GM12878 (cell line): ENCODE measurements around the gene PPP2R2D. TPM values are rescaled to one million over a fixed set of nuclear protein-coding genes. Genes with fewer than 3 reads are reported as not detected.

Source experiments
- ATAC-seq: fragments of 200-7000 bp; cut with Tn5 transposase; 3 replicates; pipeline ENCODE4 v1.9.1; 2020; ENCODE audit warnings: mild to moderate bottlenecking, moderate library complexity
- BruUV-seq: library from RNA; stranded (reverse); fragments of 400-500 nt; replicated peaks from 2 replicates; lab custom pipeline; 2021; lab: Mats Ljungman, UMichigan
- CTCF ChIA-PET: fragments of 300-600 bp; sonication (Branson Sonifier 250); formaldehyde crosslinking; extraction: SDS; loops from one replicate; lab custom pipeline; 2021; ENCODE audit warnings: inconsistent platforms; lab: Yijun Ruan, JAX
- POLR2A ChIA-PET: fragments of 350-600 bp; formaldehyde crosslinking; extraction: SDS; loops from one replicate; lab custom pipeline; 2021; ENCODE audit warnings: inconsistent platforms; lab: Charles Lee
- RAD21 ChIA-PET: fragments of 300-600 bp; sonication (Branson Sonifier 250); formaldehyde crosslinking; loops from one replicate; lab custom pipeline; 2023; ENCODE audit warnings: antibody characterized with exemption; ENCODE audit not compliant: unreplicated experiment; lab: Charles Lee
- SMC1A ChIA-PET: fragments of 300-600 bp; sonication (Branson Sonifier 250); formaldehyde crosslinking; loops from one replicate; lab custom pipeline; 2023; ENCODE audit not compliant: unreplicated experiment, uncharacterized antibody; lab: Charles Lee
- DNase-seq: peaks from one replicate; pipeline ENCODE4 v3.0.0-alpha.2; 2011; ENCODE audit warnings: low read depth, low spot score
- FAIRE-seq: peaks from 3 replicates; lab custom pipeline; 2011; peaks lifted over from hg19 to GRCh38; lab: Jason Lieb, UNC
- H2AFZ ChIP-seq: 2 replicates; pipeline ENCODE4 v1.6.0; 2011; ENCODE audit warnings: low read depth, low read length, control low read depth; ENCODE audit not compliant: control insufficient read depth
- H3K27ac ChIP-seq: 2 replicates; pipeline ENCODE4 v1.5.1; 2011; ENCODE audit warnings: control low read depth; ENCODE audit not compliant: control insufficient read depth, insufficient read depth
- H3K27me3 ChIP-seq, 2 experiments: replicated peaks in 1 of 2; 2 replicates each; pipeline versions ENCODE4 v1.6.0 to v1.6.1; 2011; ENCODE audit warnings: low read length in 1 of 2; ENCODE audit not compliant: control insufficient read depth in 2 of 2, insufficient read depth in 2 of 2
- H3K36me3 ChIP-seq, 2 experiments: 2 replicates each; pipeline ENCODE4 v1.5.1; 2011; ENCODE audit warnings: low read length in 1 of 2; ENCODE audit not compliant: control insufficient read depth in 2 of 2, insufficient read depth in 2 of 2
- H3K4me1 ChIP-seq: 2 replicates; pipeline ENCODE4 v1.6.1; 2011; ENCODE audit warnings: mild to moderate bottlenecking, low read length, moderate library complexity, mixed read lengths; ENCODE audit not compliant: control insufficient read depth, insufficient read depth
- H3K4me2 ChIP-seq: 2 replicates; pipeline ENCODE4 v1.6.0; 2011; ENCODE audit warnings: control low read depth; ENCODE audit not compliant: control insufficient read depth, insufficient read depth
- H3K4me3 ChIP-seq: fragments of 200-600 bp; sonication (generic); 2 replicates; pipeline ENCODE4 v1.5.1; 2016
- H3K79me2 ChIP-seq: 2 replicates; pipeline ENCODE4 v1.6.0; 2011; ENCODE audit warnings: low read length; ENCODE audit not compliant: control insufficient read depth, insufficient read depth
- H3K9ac ChIP-seq: 2 replicates; pipeline ENCODE4 v1.8.0; 2011; ENCODE audit warnings: low read length, control low read depth, mixed read lengths; ENCODE audit not compliant: control insufficient read depth, insufficient read depth
- H3K9me3 ChIP-seq: replicated peaks from 3 replicates; pipeline ENCODE4 v1.5.1; 2011; ENCODE audit warnings: mild to moderate bottlenecking, low read length; ENCODE audit not compliant: control insufficient read depth, insufficient read depth
- H4K20me1 ChIP-seq: 2 replicates; pipeline ENCODE4 v1.6.0; 2011; ENCODE audit not compliant: control insufficient read depth, insufficient read depth
- BCL3 ChIP-seq: IDR thresholded peaks from 2 replicates; pipeline ENCODE4 v1.6.1; 2011; ENCODE audit warnings: borderline replicate concordance, low read depth, mild to moderate bottlenecking, moderate library complexity, low read length; ENCODE audit not compliant: insufficient read depth, poor library complexity, severe bottlenecking
- BHLHE40 ChIP-seq, 2 experiments: fragments of 450-650 bp in 1 of 2; IDR thresholded peaks; 2 replicates each; pipeline ENCODE4 v1.6.1; 2011 to 2017; ENCODE audit warnings: low read depth in 2 of 2, borderline replicate concordance in 1 of 2, improper control_type of control experiment in 1 of 2, low read length in 1 of 2, mild to moderate bottlenecking in 1 of 2
- ESRRA ChIP-seq: IDR thresholded peaks from 2 replicates; pipeline ENCODE4 v1.6.1; 2012; ENCODE audit warnings: mild to moderate bottlenecking, low read length, improper control_type of control experiment
- HDGF ChIP-seq: fragments of 450-650 bp; IDR thresholded peaks from 2 replicates; pipeline ENCODE4 v1.6.1; 2016; ENCODE audit warnings: antibody characterized with exemption
- HSF1 ChIP-seq: fragments of 150-350 bp; IDR thresholded peaks from 2 replicates; pipeline ENCODE4 v1.6.1; 2014; ENCODE audit warnings: mild to moderate bottlenecking, low read depth, low read length
- MEF2B ChIP-seq: fragments of 450-650 bp; IDR thresholded peaks from 2 replicates; pipeline ENCODE4 v1.6.1; 2018; ENCODE audit warnings: mild to moderate bottlenecking, moderate library complexity; ENCODE audit not compliant: partially characterized antibody, poor library complexity, severe bottlenecking
- MXI1 ChIP-seq: fragments of 150-350 bp; IDR thresholded peaks from 2 replicates; pipeline ENCODE4 v1.6.1; 2011; ENCODE audit warnings: low read depth, mild to moderate bottlenecking, inconsistent platforms, low read length, improper control_type of control experiment
- POLR2A ChIP-seq: IDR thresholded peaks from 2 replicates; pipeline ENCODE4 v1.6.1; 2011; ENCODE audit warnings: low read depth, mild to moderate bottlenecking, low read length
- REST ChIP-seq: IDR thresholded peaks from 2 replicates; pipeline ENCODE4 v1.6.1; 2012; ENCODE audit warnings: mild to moderate bottlenecking, low read depth, low read length
- RUNX3 ChIP-seq: IDR thresholded peaks from 2 replicates; pipeline ENCODE4 v1.6.1; 2012; ENCODE audit warnings: low read length, inconsistent platforms
- SIN3A ChIP-seq: IDR thresholded peaks from 2 replicates; pipeline ENCODE4 v1.6.1; 2012; ENCODE audit warnings: low read depth, low read length, improper control_type of control experiment
- SRF ChIP-seq, 2 experiments: IDR thresholded peaks; 2 replicates each; pipeline ENCODE4 v1.6.1; 2011; ENCODE audit warnings: low read depth in 2 of 2, low read length in 2 of 2, mild to moderate bottlenecking in 1 of 2, moderate library complexity in 1 of 2
- TCF12 ChIP-seq: IDR thresholded peaks from 2 replicates; pipeline ENCODE4 v1.6.1; 2011; ENCODE audit warnings: low read depth, mild to moderate bottlenecking, low read length
- WGBS: methylation state at CpG from one replicate; pipeline ENCODE4 v1.1.6; 2016; ENCODE audit warnings: low lambda C conversion rate; ENCODE audit not compliant: insufficient replicate concordance, insufficient coverage; ENCODE audit errors: missing lambda C conversion rate; 5-methylcytosine and 5-hydroxymethylcytosine counted together
- in situ Hi-C: fragments of 300-500 bp; cut with MboI; formaldehyde crosslinking; loops from 9 replicates; pipeline ENCODE4 v1.14.3; 2018; ENCODE audit warnings: mixed read lengths
- intact Hi-C: fragments of 100-400 bp; cut with micrococcal nuclease; formaldehyde crosslinking; loops from one replicate; pipeline ENCODE4 v1.14.2; 2022; ENCODE audit not compliant: unreplicated experiment
- polyA plus RNA-seq, 11 experiments: library from polyadenylated mRNA; depleted of rRNA in 4 of 11; unstranded in 6 of 11; stranded (reverse) in 5 of 11; fragments of >200 nt; fragmentation: Nextera tagmentation in 4 of 11; fragmentation: Illumina TruSeq in 1 of 11; extraction: Ambion mirVana in 4 of 11; extraction: Trizol in 1 of 11; gene quantifications; 1 replicate in 1 of 11; 2 replicates in 10 of 11; pipeline versions ENCODE4 v1.2.1 to v1.2.3, GENCODE V29; 2011 to 2016; ENCODE audit warnings: inconsistent platforms in 2 of 11, missing spikeins in 2 of 11, low read depth in 1 of 11
- total RNA-seq, 4 experiments: library from RNA; depleted of rRNA in 3 of 4; stranded (reverse); fragments of >200 nt in 3 of 4; fragmentation: Illumina TruSeq in 1 of 4; extraction: Trizol in 1 of 4; gene quantifications; 2 replicates each; pipeline versions ENCODE4 v1.2.1 to v1.2.3, GENCODE V29; 2013 to 2021

The PPP2R2D gene
- total and polyA plus RNA-seq, 10 of the 15 experiments (the other 5 are each of a cell fraction or from before 2014, with no cell fraction given), result 2.8 to 41.9 (median 21.8) TPM

- ChIA-PET RAD21 (interaction anchor here (1.3 to 2.3 kb wide), 3 partner anchors 57 to 139 kb away, joined by 4 to 30 read pairs (median 5); no protein-coding TSS in a partner anchor), CTCF (interaction anchor here (0.7 to 2.6 kb wide), 10 partner anchors 9 to 257 kb away, joined by 3 to 50 read pairs (median 7); partner anchors contain the start of gene PPP2R2D), SMC1A (interaction anchor here (0.7 to 2.0 kb wide), 8 partner anchors 14 to 136 kb away, joined by 3 to 17 read pairs (median 3); partner anchors contain the start of gene PPP2R2D), POLR2A (no interaction called here)
- 52% methylated on average over 10 of the region's 10 CpGs for WGBS
- H3K9me3 ChIP-seq, result no peaks in the 10 kb centered on the region; the same call in 2 of the 3 replicates
- H3K79me2 ChIP-seq, result no peaks in the 10 kb centered on the region
- no peaks in the 10 kb centered on the region for H3K36me3 ChIP-seq
- H3K27me3 ChIP-seq, result no peaks in the 10 kb centered on the region; a peak in 1 of 4 replicates
- H3K4me1 ChIP-seq, result no peaks in the 10 kb centered on the region
- H3K4me3 ChIP-seq, result no peak overlapping the region
- H2AFZ ChIP-seq, result no peak overlapping the region
- no TSS peak for BruUV-seq
- FAIRE-seq, result no peak
- no peak overlapping the region for H3K27ac ChIP-seq
- H3K4me2 ChIP-seq, result no peak overlapping the region
- H4K20me1 ChIP-seq, result no peaks in the 10 kb centered on the region
- ATAC-seq, result no peak
- no peak overlapping the region for H3K9ac ChIP-seq
- no peak for DNase-seq
- in situ Hi-C loops, result loop anchor here (5.0 kb wide), 2 partner anchors 136 to 261 kb away; no protein-coding TSS in a partner anchor
- intact Hi-C loops, result no loop called here
- TF ChIP-seq HSF1 (no peak), ESRRA (no peak), MEF2B (no peak), MXI1 (no peak), SIN3A (no peak), TCF12 (no peak), BCL3 (no peak), POLR2A (no peak), RUNX3 (no peak), HDGF (no peak), BHLHE40 (IDR thresholded peaks at IDR 0.05; ENCODE audit: borderline replicate concordance in 1 of 2, low read depth in 2 of 2, low read length in 1 of 2) (no peak), SRF (IDR thresholded peaks at IDR 0.05; ENCODE audit: low read depth in 2 of 2, low read length in 2 of 2) (no peak), REST (no peak)
These were observed 14.6 kb upstream of the PPP2R2D start for GRCh38 chr10:131886237-131886636.
